OCI-LY3 (cell line): Measurements from ENCODE around the gene SH3PXD2A.

ENCODE experiments used
- H2AFZ ChIP-seq: fragments of 200-600, 300-600 bp; shearing (Covaris generic); 2 replicates; pipeline ENCODE4 v1.6.0; 2014; ENCODE audit warnings: antibody characterized with exemption, low read depth, low read length
- H3K27ac ChIP-seq: fragments of 200-600, 300-600 bp; sonication (generic); 2 replicates; pipeline ENCODE4 v1.5.1; 2014; ENCODE audit warnings: mild to moderate bottlenecking, low read length, moderate library complexity, mixed read lengths
- H3K27me3 ChIP-seq: fragments of 200-600, 300-600 bp; sonication (generic); 2 replicates; pipeline ENCODE4 v1.6.1; 2014; ENCODE audit warnings: low read depth, low read length, mixed read lengths
- H3K36me3 ChIP-seq: fragments of 200-600, 300-600 bp; sonication (generic); replicated peaks from 2 replicates; pipeline ENCODE3; 2014; ENCODE audit warnings: low read depth, low read length, mixed read lengths
- H3K4me1 ChIP-seq: fragments of 300-600, 200-600 bp; sonication (generic); 2 replicates; pipeline ENCODE4 v1.6.1; 2014; ENCODE audit warnings: low read length, mixed read lengths
- H3K4me2 ChIP-seq: fragments of 200-600, 300-600 bp; sonication (generic); 2 replicates; pipeline ENCODE4 v1.6.1; 2014; ENCODE audit warnings: low read length, mixed read lengths
- H3K4me3 ChIP-seq: fragments of 300-600, 200-600 bp; sonication (generic); 2 replicates; pipeline ENCODE4 v1.5.1; 2014; ENCODE audit warnings: antibody characterized with exemption, mild to moderate bottlenecking, low read length, moderate library complexity
- H3K79me2 ChIP-seq: fragments of 300-600, 200-600 bp; shearing (Covaris generic); 2 replicates; pipeline ENCODE4 v1.6.1; 2014; ENCODE audit warnings: mild to moderate bottlenecking, low read length, mixed read lengths
- H3K9ac ChIP-seq: fragments of 300-600, 200-600 bp; shearing (Covaris generic); 2 replicates; pipeline ENCODE4 v1.6.0; 2014; ENCODE audit warnings: mild to moderate bottlenecking, low read length, moderate library complexity
- H3K9me3 ChIP-seq: fragments of 200-600, 300-600 bp; shearing (Covaris generic); 2 replicates; pipeline ENCODE4 v1.6.1; 2014; ENCODE audit warnings: low read length, mixed read lengths; ENCODE audit not compliant: insufficient read depth
- H4K20me1 ChIP-seq: fragments of 200-600, 300-600 bp; sonication (generic); 2 replicates; pipeline ENCODE4 v1.6.1; 2016; ENCODE audit warnings: low read length, mixed read lengths; ENCODE audit not compliant: insufficient read depth
- EZH2phosphoT487 ChIP-seq: fragments of 200-600 bp; shearing (Covaris generic); IDR thresholded peaks from 2 replicates; pipeline ENCODE4 v1.6.1; 2018; ENCODE audit warnings: antibody characterized with exemption, mixed run types, low read depth
- TF ChIP-seq, protein P1 (sequence below): fragments of 200-600, 300-600 bp; sonication (generic); IDR thresholded peaks from 2 replicates; pipeline ENCODE4 v1.5.1; 2014; ENCODE audit warnings: antibody characterized with exemption, low read length, low read depth

The SH3PXD2A gene

GRCh38 chr10:103792547-103792946, 62.8 kb downstream of the SH3PXD2A start:
- Histone ChIP-seq H3K4me2 (no peak overlapping the region), H3K27ac (no peak overlapping the region), H3K36me3 (no peaks in the 10 kb centered on the region), H3K4me1 (no peaks in the 10 kb centered on the region), H3K9ac (no peak overlapping the region), H4K20me1 (no peaks in the 10 kb centered on the region), H3K27me3 (0 out of 2 replicates have a peak, but pooled peaks cover 1% of the 10 kb centered on the region), H3K79me2 (no peaks in the 10 kb centered on the region), H3K9me3 (no peaks in the 10 kb centered on the region), H3K4me3 (no peak overlapping the region), H2AFZ (no peak overlapping the region)
- TF ChIP-seq, protein P1, sequence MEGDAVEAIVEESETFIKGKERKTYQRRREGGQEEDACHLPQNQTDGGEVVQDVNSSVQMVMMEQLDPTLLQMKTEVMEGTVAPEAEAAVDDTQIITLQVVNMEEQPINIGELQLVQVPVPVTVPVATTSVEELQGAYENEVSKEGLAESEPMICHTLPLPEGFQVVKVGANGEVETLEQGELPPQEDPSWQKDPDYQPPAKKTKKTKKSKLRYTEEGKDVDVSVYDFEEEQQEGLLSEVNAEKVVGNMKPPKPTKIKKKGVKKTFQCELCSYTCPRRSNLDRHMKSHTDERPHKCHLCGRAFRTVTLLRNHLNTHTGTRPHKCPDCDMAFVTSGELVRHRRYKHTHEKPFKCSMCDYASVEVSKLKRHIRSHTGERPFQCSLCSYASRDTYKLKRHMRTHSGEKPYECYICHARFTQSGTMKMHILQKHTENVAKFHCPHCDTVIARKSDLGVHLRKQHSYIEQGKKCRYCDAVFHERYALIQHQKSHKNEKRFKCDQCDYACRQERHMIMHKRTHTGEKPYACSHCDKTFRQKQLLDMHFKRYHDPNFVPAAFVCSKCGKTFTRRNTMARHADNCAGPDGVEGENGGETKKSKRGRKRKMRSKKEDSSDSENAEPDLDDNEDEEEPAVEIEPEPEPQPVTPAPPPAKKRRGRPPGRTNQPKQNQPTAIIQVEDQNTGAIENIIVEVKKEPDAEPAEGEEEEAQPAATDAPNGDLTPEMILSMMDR, result no peak
- TF ChIP-seq EZH2phosphoT487, result no peak

DNA sequence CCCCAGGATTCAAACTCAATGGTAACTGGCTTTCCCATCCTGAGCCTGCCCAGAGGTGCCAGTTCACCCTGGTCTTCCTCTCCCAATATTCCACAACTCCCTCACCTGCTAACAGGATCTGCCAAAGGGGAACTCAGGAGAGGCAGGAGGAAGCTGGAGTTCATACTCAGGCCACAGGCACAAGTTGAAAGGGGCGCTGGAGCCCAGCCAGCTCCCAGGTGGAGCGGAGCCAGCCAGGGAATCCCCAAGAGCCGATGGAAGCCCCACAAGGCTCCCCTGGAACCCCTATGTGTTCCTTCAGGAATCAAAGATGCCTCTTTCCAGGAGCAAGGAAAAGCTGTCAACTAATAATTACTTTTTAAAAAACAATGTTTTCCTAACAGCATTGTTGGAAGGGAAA, 63.5 kb downstream of the SH3PXD2A start:
- H3K4me2 ChIP-seq, result no peak overlapping the region
- no peak overlapping the region for H3K9ac ChIP-seq
- H3K79me2 ChIP-seq, result no peaks in the 10 kb centered on the region
- H2AFZ ChIP-seq, result no peak overlapping the region
- no peaks in the 10 kb centered on the region for H4K20me1 ChIP-seq
- H3K36me3 ChIP-seq, result no peaks in the 10 kb centered on the region
- H3K27me3 ChIP-seq, result 0 out of 2 replicates have a peak, but pooled peaks cover 3% of the 10 kb centered on the region
- no peak overlapping the region for H3K27ac ChIP-seq
- H3K4me1 ChIP-seq, result no peaks in the 10 kb centered on the region
- TF ChIP-seq, protein P1, result no peak
- no peak for TF ChIP-seq EZH2phosphoT487
- no peak overlapping the region for H3K4me3 ChIP-seq
- no peaks in the 10 kb centered on the region for H3K9me3 ChIP-seq

- no peaks in the 10 kb centered on the region for H3K79me2 ChIP-seq
- H3K27me3 ChIP-seq, result 0 out of 2 replicates have a peak, but pooled peaks cover 3% of the 10 kb centered on the region
- H3K4me2 ChIP-seq, result no peak overlapping the region
- H2AFZ ChIP-seq, result no peak overlapping the region
- H3K9me3 ChIP-seq, result no peaks in the 10 kb centered on the region
- no peak overlapping the region for H3K4me3 ChIP-seq
- no peaks in the 10 kb centered on the region for H3K36me3 ChIP-seq
- H4K20me1 ChIP-seq, result no peaks in the 10 kb centered on the region
- H3K27ac ChIP-seq, result no peak overlapping the region
- no peaks in the 10 kb centered on the region for H3K4me1 ChIP-seq
- H3K9ac ChIP-seq, result no peak overlapping the region
- no peak for TF ChIP-seq EZH2phosphoT487
- TF ChIP-seq, protein P1, result no peak
These were observed 64.1 kb downstream of the SH3PXD2A start for GRCh38 chr10:103791291-103791690.

- H3K79me2 ChIP-seq, result no peaks in the 10 kb centered on the region
- no peak overlapping the region for H3K27ac ChIP-seq
- no peaks in the 10 kb centered on the region for H4K20me1 ChIP-seq
- no peak overlapping the region for H3K4me3 ChIP-seq
- H3K4me1 ChIP-seq, result no peaks in the 10 kb centered on the region
- H3K9me3 ChIP-seq, result no peaks in the 10 kb centered on the region
- no peak overlapping the region for H2AFZ ChIP-seq
- TF ChIP-seq, protein P1, result no peak
- no peak for TF ChIP-seq EZH2phosphoT487
- H3K36me3 ChIP-seq, result no peaks in the 10 kb centered on the region
- no peak overlapping the region for H3K4me2 ChIP-seq
- 0 out of 2 replicates have a peak, but pooled peaks cover 6% of the 10 kb centered on the region for H3K27me3 ChIP-seq
- no peak overlapping the region for H3K9ac ChIP-seq
These were observed 64.8 kb downstream of the SH3PXD2A start for GRCh38 chr10:103790580-103790979.
